ENCODE results near the gene DIPK1C.

The DIPK1C gene

GRCh38 chr18:74388227-74388626 lies 68.9 kb downstream of the DIPK1C start:
- DNase-seq (ENCODE audit: low read depth), result no peak

- no peak for DNase-seq (ENCODE audit: low read depth)
Measured at GRCh38 chr18:74387383-74387782, 69.7 kb downstream of the DIPK1C start.

Measured in GM04503 (cell line).